ENCODE measurements around the gene CYP21A2.

DNA sequence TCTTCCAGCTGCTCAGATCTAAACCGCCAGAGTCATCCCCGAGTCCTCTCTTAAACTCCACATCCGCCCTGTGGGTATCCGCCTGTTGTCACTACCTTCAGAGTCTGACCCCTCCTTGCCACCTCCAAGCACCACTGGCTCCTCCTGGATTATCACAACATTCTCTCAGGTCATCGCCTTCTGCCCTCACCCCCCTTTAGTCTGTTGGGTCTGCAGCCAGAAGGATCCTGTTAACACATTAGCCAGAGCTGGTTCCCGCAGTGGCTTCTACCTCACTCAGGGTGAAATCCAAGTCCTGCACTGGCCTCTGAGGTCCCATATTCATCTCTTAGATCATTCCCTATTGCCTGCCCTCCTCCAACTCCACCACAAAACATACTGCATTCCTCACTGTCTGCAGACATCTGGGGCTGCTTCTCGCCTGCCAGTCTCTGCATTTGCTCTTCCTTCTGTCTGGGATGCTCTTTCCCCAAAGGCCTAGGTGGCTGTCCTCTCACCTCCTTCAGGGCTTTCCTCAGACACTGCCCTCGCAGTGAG, 36.8 kb downstream of the CYP21A2 start:
- TF ChIP-seq, protein P1, sequence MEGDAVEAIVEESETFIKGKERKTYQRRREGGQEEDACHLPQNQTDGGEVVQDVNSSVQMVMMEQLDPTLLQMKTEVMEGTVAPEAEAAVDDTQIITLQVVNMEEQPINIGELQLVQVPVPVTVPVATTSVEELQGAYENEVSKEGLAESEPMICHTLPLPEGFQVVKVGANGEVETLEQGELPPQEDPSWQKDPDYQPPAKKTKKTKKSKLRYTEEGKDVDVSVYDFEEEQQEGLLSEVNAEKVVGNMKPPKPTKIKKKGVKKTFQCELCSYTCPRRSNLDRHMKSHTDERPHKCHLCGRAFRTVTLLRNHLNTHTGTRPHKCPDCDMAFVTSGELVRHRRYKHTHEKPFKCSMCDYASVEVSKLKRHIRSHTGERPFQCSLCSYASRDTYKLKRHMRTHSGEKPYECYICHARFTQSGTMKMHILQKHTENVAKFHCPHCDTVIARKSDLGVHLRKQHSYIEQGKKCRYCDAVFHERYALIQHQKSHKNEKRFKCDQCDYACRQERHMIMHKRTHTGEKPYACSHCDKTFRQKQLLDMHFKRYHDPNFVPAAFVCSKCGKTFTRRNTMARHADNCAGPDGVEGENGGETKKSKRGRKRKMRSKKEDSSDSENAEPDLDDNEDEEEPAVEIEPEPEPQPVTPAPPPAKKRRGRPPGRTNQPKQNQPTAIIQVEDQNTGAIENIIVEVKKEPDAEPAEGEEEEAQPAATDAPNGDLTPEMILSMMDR (IDR thresholded peaks at IDR 0.05) = no peak
- no peak for TF ChIP-seq POLR2A (IDR thresholded peaks at IDR 0.05)
